ENCODE data around the gene CD93.

Gene CD93

DNA sequence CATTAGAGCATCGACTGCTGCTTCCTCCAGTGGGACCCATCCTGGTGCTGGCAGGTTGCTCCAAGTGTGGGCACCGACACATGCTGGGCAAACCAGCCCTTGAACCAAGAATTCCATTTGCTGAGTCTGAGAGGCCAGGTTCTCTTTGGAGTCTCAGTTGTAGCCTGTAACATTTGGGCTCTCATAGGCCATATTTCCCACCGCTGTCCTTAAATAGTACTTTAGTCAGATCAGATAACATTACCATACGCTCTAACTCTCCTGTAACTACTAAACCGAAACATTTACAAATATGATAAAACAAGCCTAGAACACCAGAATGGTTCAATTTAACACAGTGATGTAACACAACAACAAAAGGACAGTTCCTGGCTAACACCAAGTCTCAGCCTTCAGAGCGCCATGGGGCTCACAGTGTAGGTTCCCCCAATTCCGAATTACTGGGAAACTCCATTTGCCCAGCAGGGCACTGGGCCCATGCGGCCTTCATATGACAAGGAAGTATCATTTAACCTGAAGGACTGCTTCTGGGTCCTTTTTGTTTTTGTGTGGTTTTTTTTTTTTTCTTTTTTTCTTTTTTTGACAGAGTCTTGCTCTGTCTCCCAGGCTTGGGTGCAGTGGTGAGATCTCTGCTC is 28.4 kb upstream of the CD93 start:
- TF ChIP-seq, protein P1, sequence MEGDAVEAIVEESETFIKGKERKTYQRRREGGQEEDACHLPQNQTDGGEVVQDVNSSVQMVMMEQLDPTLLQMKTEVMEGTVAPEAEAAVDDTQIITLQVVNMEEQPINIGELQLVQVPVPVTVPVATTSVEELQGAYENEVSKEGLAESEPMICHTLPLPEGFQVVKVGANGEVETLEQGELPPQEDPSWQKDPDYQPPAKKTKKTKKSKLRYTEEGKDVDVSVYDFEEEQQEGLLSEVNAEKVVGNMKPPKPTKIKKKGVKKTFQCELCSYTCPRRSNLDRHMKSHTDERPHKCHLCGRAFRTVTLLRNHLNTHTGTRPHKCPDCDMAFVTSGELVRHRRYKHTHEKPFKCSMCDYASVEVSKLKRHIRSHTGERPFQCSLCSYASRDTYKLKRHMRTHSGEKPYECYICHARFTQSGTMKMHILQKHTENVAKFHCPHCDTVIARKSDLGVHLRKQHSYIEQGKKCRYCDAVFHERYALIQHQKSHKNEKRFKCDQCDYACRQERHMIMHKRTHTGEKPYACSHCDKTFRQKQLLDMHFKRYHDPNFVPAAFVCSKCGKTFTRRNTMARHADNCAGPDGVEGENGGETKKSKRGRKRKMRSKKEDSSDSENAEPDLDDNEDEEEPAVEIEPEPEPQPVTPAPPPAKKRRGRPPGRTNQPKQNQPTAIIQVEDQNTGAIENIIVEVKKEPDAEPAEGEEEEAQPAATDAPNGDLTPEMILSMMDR (IDR thresholded peaks at IDR 0.05; ENCODE audit: low read depth, low read length, missing control alignments) = no peak
- H3K36me3 ChIP-seq (replicated peaks) = no peaks in the 10 kb centered on the region
- in situ Hi-C loops (cut with HindIII; ENCODE audit: low pct_ligation_motif_present, low sequenced_read_pairs) = no loop called here
- no peak for DNase-seq
- no peak overlapping the region for H3K4me3 ChIP-seq (ENCODE audit: low read depth, low read length)
- H3K27me3 ChIP-seq (replicated peaks) = no peaks in the 10 kb centered on the region
- H3K27ac ChIP-seq = no peak overlapping the region

DNA sequence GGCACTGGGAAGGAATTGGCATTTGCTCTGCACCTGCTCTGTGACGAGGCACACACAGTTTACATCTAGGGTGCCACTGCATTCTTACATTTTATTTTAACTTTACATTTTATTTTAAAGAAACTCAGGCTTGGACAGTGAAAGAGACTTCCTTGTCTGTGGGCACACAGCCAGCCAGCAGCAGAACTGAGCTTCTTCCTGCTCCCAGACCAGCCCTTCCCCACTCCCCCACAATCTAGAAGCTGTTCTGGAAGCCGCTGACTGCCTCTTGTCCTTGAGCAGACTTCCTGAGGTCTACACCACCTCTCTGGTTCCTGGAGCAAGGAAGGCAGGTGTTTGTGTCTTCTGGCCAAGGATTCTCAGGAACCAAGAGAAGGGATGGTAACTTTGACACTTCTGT is 27.9 kb upstream of the CD93 start:
- no peak overlapping the region for H3K4me3 ChIP-seq (ENCODE audit: low read depth, low read length)
- TF ChIP-seq, protein P1 (IDR thresholded peaks at IDR 0.05; ENCODE audit: low read depth, low read length, missing control alignments) = no peak
- H3K27me3 ChIP-seq (replicated peaks) = no peaks in the 10 kb centered on the region
- in situ Hi-C loops (cut with HindIII; ENCODE audit: low pct_ligation_motif_present, low sequenced_read_pairs) = no loop called here
- no peak for DNase-seq
- H3K27ac ChIP-seq = no peak overlapping the region
- no peaks in the 10 kb centered on the region for H3K36me3 ChIP-seq (replicated peaks)

DNA sequence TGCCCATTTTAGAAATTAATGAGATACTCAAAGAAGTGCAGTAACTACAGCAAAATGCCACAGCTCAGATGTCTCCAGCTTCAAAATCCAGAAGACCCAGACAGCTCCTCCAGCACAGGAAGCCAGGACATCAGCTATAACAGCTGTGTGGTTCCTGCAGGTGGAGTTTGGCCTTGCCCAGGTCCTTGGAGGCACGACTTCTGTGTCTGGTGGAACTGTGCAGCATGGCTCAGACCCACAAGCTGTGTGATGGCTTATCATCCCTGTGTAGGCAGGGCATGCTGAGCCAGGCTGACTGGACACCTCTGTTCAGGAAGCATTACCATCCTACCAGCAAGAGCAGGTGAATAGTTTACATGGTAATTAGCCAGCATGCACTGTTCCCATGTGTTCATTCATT is 26.5 kb upstream of the CD93 start:
- DNase-seq = no peak
- no peaks in the 10 kb centered on the region for H3K36me3 ChIP-seq (replicated peaks)
- H3K4me3 ChIP-seq (ENCODE audit: low read depth, low read length) = no peak overlapping the region
- in situ Hi-C loops (cut with HindIII; ENCODE audit: low pct_ligation_motif_present, low sequenced_read_pairs) = no loop called here
- TF ChIP-seq, protein P1 (IDR thresholded peaks at IDR 0.05; ENCODE audit: low read depth, low read length, missing control alignments) = no peak
- no peaks in the 10 kb centered on the region for H3K27me3 ChIP-seq (replicated peaks)
- H3K27ac ChIP-seq = no peak overlapping the region

DNA sequence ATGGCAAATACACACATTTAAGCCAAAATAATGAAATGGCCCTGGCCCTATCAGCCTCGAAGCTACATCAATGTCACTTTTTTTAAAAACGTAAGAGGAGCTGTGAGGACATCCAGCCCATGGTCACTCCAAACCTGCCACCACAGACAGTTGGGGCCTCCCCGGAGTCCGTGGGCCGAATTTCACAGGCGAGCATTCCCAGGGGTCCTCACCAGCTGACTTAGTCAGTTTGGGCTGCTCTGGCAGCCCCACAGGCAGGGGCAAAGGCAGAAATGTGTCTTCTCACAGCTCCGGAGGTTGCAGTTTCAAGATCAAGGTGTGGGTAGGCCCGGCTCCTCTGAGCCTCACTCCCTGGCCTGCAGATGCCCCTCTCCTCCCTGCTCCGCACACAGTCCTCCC is 25.8 kb upstream of the CD93 start:
- H3K27ac ChIP-seq = no peak overlapping the region
- no peak for DNase-seq
- H3K36me3 ChIP-seq (replicated peaks) = no peaks in the 10 kb centered on the region
- in situ Hi-C loops (cut with HindIII; ENCODE audit: low pct_ligation_motif_present, low sequenced_read_pairs) = no loop called here
- H3K4me3 ChIP-seq (ENCODE audit: low read depth, low read length) = no peak overlapping the region
- TF ChIP-seq, protein P1 (IDR thresholded peaks at IDR 0.05; ENCODE audit: low read depth, low read length, missing control alignments) = no peak
- no peaks in the 10 kb centered on the region for H3K27me3 ChIP-seq (replicated peaks)

DNA sequence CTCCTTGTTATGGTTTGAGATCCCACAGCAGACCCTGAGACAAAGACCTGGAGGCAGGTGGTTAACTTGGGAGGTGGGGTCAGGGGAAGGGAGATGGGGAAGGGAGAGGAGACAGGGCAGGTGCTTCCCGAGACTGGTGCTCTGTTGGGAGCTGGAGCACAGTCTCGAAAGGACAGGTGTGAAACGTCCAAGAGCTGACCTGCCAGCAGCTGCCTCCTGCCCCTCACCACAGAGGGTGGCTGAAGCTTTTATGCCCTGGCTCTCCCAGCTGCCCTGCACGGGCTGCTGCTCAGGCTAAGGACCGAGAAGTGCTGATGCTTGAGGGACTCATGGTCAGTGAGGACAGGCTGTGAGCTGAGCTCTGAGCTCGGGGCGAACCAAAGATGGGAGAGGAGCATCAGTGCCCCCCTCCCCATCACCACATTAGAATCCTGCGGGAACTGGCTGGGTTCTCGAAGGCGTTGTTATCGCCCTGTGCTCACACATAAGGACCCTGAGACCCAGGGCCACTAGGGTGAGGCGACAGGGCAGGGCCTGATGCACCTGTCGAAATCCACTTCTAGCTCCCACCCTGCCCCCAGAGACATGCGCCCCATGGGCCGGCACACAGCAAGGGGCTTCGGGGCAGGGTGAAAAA is 25.3 kb upstream of the CD93 start:
- H3K36me3 ChIP-seq (replicated peaks) = no peaks in the 10 kb centered on the region
- H3K4me3 ChIP-seq (ENCODE audit: low read depth, low read length) = no peak overlapping the region
- no peak for DNase-seq
- no peak overlapping the region for H3K27ac ChIP-seq
- TF ChIP-seq, protein P1 (IDR thresholded peaks at IDR 0.05; ENCODE audit: low read depth, low read length, missing control alignments) = no peak
- in situ Hi-C loops (cut with HindIII; ENCODE audit: low pct_ligation_motif_present, low sequenced_read_pairs) = no loop called here
- H3K27me3 ChIP-seq (replicated peaks) = no peaks in the 10 kb centered on the region

DNA sequence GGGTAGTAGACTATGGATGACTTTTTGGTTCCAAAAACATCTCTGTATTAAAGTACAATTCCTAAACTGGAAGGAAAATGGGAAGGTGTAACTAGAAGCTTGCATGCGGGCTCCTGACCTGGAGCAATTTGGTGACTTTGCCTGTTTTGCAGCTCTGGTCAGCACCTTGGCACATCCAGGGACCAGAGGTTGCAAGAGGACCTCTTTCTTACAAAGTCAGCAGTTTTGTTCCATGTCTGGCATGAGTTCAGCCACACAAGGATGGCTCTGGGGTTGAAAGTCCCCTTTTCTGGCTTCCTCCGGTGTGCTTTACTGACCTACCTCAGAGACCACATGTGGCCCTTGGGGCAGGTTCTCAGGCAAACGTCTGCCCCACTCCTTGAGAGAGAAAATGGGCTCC is 22.7 kb upstream of the CD93 start:
- H3K4me3 ChIP-seq (ENCODE audit: low read depth, low read length) = no peak overlapping the region
- no peaks in the 10 kb centered on the region for H3K36me3 ChIP-seq (replicated peaks)
- in situ Hi-C loops (cut with HindIII; ENCODE audit: low pct_ligation_motif_present, low sequenced_read_pairs) = no loop called here
- no peak overlapping the region for H3K27ac ChIP-seq
- no peak for DNase-seq
- TF ChIP-seq, protein P1 (IDR thresholded peaks at IDR 0.05; ENCODE audit: low read depth, low read length, missing control alignments) = no peak
- H3K27me3 ChIP-seq (replicated peaks) = no peaks in the 10 kb centered on the region

All from brain microvascular endothelial cell (primary cell).